GM19240 (cell line): ENCODE results near the gene CD68.
A peak's percentile ranks its signal among the peaks of the same experiment; 100 is the strongest.

ENCODE experiments used
- DNase-seq: peaks from one replicate; pipeline ENCODE4 v3.0.0; 2011; ENCODE audit warnings: low spot score; ENCODE audit not compliant: insufficient read length

Gene CD68, protein sequence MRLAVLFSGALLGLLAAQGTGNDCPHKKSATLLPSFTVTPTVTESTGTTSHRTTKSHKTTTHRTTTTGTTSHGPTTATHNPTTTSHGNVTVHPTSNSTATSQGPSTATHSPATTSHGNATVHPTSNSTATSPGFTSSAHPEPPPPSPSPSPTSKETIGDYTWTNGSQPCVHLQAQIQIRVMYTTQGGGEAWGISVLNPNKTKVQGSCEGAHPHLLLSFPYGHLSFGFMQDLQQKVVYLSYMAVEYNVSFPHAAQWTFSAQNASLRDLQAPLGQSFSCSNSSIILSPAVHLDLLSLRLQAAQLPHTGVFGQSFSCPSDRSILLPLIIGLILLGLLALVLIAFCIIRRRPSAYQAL

GRCh38 chr17:7579001-7579833 is at the start of gene CD68:
Gene CD68 (plus strand): TSS chr17:7579638. CDS start chr17:7579678, 40 bp downstream.
- peak; percentile 40 for DNase-seq

GRCh38 chr17:7530023-7530900 is 49.2 kb upstream of the CD68 start:
- no peak for DNase-seq

DNA sequence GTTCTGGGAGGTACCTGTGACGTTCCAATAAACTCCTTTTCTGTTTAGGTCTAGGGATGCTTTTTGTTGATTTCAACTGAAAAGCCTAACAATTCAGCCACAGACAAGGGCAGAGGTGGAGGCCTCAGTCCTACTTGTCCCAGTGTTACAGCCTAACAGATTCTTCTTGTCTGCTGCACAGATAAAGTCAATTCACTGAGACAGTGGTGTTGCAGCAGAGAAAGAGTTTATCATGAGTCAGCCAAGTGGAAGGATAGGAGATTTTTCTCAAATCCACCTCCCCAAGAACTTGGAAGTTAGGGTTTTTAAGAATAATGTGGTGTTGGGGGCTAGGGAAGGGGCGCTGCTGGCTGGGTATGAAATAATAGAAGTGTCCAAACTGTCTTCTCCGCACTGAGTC is 41.4 kb upstream of the CD68 start:
- DNase-seq = no peak

GRCh38 chr17:7538891-7539545 is 40.4 kb upstream of the CD68 start:
- DNase-seq = no peak

- DNase-seq = no peak
Observed at GRCh38 chr17:7541074-7541621, 38.3 kb upstream of the CD68 start.

DNA sequence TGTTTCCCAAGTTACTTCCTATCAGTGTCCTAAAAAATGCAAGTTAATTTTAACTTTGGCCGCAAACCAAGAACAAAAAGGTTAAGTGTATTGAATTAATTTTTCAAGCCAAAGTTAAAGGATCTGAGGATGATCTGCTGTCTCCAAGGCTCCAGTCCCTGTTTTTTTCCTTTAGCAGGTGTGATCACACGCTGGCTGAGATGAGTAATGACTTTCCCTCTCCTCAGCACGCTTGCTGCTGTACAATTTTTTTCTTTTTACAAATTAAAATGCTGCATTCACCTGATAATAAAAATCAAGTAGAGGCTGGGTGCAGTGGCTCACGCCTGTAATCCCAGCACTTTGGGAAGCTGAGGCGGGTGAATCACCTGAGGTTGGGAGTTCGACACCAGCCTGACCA is 34.5 kb upstream of the CD68 start:
- DNase-seq = no peak

GRCh38 chr17:7548585-7549400 is 30.6 kb upstream of the CD68 start, which contains the start of gene TNFSF12:
Gene TNFSF12 (plus strand): TSS chr17:7549058. CDS start chr17:7549154, 96 bp downstream.
- DNase-seq = no peak

DNA sequence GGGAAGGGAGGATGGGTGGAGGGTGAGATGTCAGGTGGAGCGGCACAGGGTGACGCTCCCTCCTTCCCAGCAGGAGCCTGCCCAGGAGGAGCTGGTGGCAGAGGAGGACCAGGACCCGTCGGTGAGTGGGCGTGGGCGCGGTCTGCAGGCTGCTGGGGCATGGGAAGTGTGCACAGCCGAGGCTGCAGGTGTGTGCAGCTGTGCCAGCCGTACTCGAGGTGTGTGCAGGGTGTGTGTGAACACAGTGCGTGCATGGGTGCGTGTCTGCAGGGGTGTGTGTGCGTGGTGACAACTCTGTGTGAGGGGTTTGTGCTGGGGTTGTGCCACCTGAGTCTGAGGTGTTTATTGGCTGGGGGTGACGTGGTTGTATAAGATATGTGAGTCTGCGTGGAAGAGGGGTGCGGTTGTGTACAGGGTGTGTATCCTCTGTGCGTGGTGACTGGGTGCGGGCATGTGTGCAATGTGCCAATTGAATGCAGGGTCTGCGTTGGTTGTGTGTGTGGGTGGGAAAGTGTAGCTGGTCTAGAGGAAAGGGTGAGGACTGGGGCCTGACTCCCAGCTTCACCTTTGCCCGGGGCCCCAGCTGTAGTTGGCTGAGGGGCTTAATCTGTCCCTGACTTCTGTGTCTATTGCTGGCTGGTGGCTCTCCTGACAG is 29.9 kb upstream of the CD68 start:
- DNase-seq = no peak

DNA sequence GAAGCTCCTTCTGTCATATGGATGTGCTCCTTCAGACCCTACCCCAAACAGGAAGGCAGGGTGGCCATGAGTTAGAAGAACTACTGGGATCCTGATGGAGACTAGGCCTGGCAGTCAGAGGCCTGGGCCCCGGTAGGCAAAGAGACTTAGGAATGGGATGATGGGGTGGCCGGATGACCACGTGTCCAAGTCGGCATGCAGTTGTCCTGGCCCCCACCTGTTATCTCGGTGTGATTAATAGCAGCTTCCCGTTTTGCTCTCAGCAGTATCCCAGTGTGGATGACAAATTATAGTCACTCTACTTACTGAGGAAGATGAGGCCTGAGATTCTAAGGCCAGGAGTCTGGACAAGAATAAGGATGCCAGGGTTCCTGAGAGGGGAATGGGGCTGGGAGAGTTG is 29.1 kb upstream of the CD68 start:
- DNase-seq = no peak

GRCh38 chr17:7551396-7551795 is 28.0 kb upstream of the CD68 start:
- DNase-seq = no peak

- peak; percentile 66 for DNase-seq
Observed at GRCh38 chr17:7552621-7553051, 26.8 kb upstream of the CD68 start.

DNA sequence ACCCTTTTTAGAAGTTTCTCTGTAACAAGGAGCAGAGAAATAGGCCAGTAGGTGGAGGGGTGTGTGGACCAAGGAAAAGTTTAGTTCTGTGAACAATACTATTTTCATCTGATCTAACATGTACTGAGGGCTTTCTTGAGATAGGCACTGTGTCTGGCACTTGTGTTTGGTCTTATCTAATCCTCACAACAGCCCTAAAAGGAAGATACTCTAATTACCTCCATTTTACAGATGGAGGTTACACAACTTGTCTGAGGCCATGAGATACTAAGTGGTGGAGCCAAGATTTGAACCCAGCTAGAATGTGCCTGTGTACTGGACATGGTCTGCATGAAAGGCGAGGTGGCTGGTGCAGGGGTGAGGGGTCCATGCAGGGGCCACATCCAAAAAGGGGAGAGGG is 26.1 kb upstream of the CD68 start:
- DNase-seq = no peak

GRCh38 chr17:7555320-7555948 is 24.0 kb upstream of the CD68 start:
- DNase-seq = no peak

GRCh38 chr17:7556627-7557026 is 22.8 kb upstream of the CD68 start:
- no peak for DNase-seq

GRCh38 chr17:7557147-7557764 is 22.2 kb upstream of the CD68 start:
- DNase-seq = no peak

DNA sequence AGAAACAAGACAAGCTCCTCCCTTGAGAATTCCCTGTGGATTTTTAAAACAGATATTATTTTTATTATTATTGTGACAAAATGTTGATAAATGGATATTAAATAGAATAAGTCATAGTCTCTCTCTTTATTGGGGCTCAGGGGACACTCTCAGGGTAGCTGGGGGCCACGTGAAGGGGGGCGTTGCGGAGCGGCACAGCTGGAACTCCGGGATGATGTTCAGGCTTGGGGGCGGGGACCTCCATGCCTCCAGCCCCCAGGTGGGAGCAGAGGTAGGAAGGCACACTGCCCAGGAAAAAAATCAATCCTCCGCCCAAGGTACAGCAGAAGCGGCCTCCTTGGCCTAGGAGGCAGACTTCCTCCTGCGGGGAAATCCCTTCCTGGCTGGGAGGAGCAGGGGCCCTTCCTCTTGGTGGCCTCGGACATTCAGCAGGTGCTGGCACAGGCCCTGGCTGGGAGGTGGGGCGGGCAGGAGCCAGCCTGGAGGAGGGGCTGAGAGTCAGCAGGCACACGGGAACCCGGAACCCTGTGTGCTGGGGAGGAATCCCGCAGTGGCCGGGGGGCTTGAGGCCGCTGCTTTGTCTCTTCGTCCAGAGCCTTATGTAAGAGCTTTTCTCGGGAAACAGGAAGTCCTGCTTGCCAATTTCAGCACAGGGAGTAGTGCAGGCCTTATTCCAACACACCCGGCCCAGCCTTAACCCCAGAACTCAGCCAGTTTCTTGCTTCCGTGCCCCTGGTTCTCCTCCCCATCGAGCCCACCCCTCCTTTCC is 21.5 kb upstream of the CD68 start:
- no peak for DNase-seq

DNA sequence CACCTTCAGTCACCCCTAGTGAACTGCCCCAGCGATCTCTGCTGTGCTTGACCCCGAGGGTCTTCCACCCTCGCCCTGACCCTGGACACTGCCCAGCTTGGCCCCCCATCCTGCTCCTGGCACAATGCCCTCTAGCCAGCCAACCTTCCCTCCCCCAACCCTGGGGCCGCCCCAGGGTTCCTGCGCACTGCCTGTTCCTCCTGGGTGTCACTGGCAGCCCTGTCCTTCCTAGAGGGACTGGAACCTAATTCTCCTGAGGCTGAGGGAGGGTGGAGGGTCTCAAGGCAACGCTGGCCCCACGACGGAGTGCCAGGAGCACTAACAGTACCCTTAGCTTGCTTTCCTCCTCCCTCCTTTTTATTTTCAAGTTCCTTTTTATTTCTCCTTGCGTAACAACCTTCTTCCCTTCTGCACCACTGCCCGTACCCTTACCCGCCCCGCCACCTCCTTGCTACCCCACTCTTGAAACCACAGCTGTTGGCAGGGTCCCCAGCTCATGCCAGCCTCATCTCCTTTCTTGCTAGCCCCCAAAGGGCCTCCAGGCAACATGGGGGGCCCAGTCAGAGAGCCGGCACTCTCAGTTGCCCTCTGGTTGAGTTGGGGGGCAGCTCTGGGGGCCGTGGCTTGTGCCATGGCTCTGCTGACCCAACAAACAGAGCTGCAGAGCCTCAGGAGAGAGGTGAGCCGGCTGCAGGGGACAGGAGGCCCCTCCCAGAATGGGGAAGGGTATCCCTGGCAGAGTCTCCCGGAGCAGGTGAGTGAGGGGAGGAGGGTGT is 20.7 kb upstream of the CD68 start, which contains the start of gene TNFSF13:
TNFSF13 (plus strand) TSS at position 207 of the 776 bp plus-strand sequence; CDS start at position 497, 290 bp downstream.
- no peak for DNase-seq
